ENCODE results near the gene TFF3. TPM values are rescaled to one million over a fixed set of nuclear protein-coding genes. Genes with fewer than 3 reads are reported as not detected.

Gene TFF3, protein sequence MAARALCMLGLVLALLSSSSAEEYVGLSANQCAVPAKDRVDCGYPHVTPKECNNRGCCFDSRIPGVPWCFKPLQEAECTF
- polyA plus RNA-seq (not detected in 2 replicates), polyA minus RNA-seq (not detected in 2 replicates)

GRCh38 chr21:42315296-42315891, at the start of gene TFF3:
Gene TFF3, minus strand, starts transcription at chr21:42315409. Its CDS starts 35 bp downstream, at chr21:42315374.
- H3K9me2 ChIP-seq (ENCODE audit: insufficient read depth, low read length) = no peaks in the 10 kb centered on the region
- no peak within 1 kb of the TSS for H2AFZ ChIP-seq (ENCODE audit: low read depth, low read length)
- no peak within 1 kb of the TSS for H3K4me2 ChIP-seq (ENCODE audit: low read length)
- H3K9me3 ChIP-seq (ENCODE audit: low read length) = no peaks in the 10 kb centered on the region
- H3K9ac ChIP-seq (ENCODE audit: low read length) = no peak within 1 kb of the TSS
- no peaks in the 10 kb centered on the region for H3F3A ChIP-seq (ENCODE audit: insufficient read depth, low read length, poor library complexity, severe bottlenecking)
- no peaks in the 10 kb centered on the region for H3K79me2 ChIP-seq (replicated peaks; ENCODE audit: insufficient read depth, low read length)
- no peak within 1 kb of the TSS for H3K27ac ChIP-seq (ENCODE audit: low read length)
- no peak for TF ChIP-seq POLR2AphosphoS5 (IDR thresholded peaks at IDR 0.05)
- TF ChIP-seq EZH2 (IDR thresholded peaks at IDR 0.05; ENCODE audit: borderline replicate concordance, insufficient read depth, low read length, poor library complexity, severe bottlenecking) = no peak
- TF ChIP-seq RAD21 (conservative IDR thresholded peaks at IDR 0.05) = no peak
- no peak for TF ChIP-seq REST (IDR thresholded peaks at IDR 0.05; ENCODE audit: borderline replicate concordance)
- no peaks in the 10 kb centered on the region for H3K27me3 ChIP-seq (ENCODE audit: insufficient read depth, low read depth, low read length)
- no peaks in the 10 kb centered on the region for H4K20me1 ChIP-seq (ENCODE audit: insufficient read depth)
- no peak within 1 kb of the TSS for H3K4me3 ChIP-seq (ENCODE audit: low read length)
- no peaks in the 10 kb centered on the region for H3K36me3 ChIP-seq (ENCODE audit: insufficient read depth, low read length)

GRCh38 chr21:42364304-42364865, 49.2 kb upstream of the TFF3 start:
- Histone ChIP-seq H4K20me1 (ENCODE audit: insufficient read depth) (no peaks in the 10 kb centered on the region), H3K27ac (ENCODE audit: low read length) (no peak overlapping the region), H3K9ac (ENCODE audit: low read length) (no peak overlapping the region), H3K9me2 (ENCODE audit: insufficient read depth, low read length) (no peaks in the 10 kb centered on the region), H3K9me3 (ENCODE audit: low read length) (no peaks in the 10 kb centered on the region), H3K79me2 (replicated peaks; ENCODE audit: insufficient read depth, low read length) (no peaks in the 10 kb centered on the region), H3K4me2 (ENCODE audit: low read length) (no peak overlapping the region), H2AFZ (ENCODE audit: low read depth, low read length) (no peak overlapping the region), H3K27me3 (ENCODE audit: insufficient read depth, low read depth, low read length) (no peaks in the 10 kb centered on the region), H3K36me3 (ENCODE audit: insufficient read depth, low read length) (no peaks in the 10 kb centered on the region), H3K4me3 (ENCODE audit: low read length) (no peak overlapping the region), H3F3A (ENCODE audit: insufficient read depth, low read length, poor library complexity, severe bottlenecking) (no peaks in the 10 kb centered on the region)
- no peak for TF ChIP-seq TAF1 (IDR thresholded peaks at IDR 0.05; ENCODE audit: low read depth)
- no peak for TF ChIP-seq POLR2AphosphoS5 (IDR thresholded peaks at IDR 0.05)
- TF ChIP-seq EP300 (conservative IDR thresholded peaks at IDR 0.05; ENCODE audit: poor library complexity, severe bottlenecking) = no peak
- no peak for TF ChIP-seq CTCF (IDR thresholded peaks at IDR 0.05; ENCODE audit: poor library complexity, severe bottlenecking)
- TF ChIP-seq SMC3 (conservative IDR thresholded peaks at IDR 0.05; ENCODE audit: poor library complexity) = no peak
- TF ChIP-seq REST (IDR thresholded peaks at IDR 0.05; ENCODE audit: borderline replicate concordance) = no peak
- no peak for TF ChIP-seq RAD21 (conservative IDR thresholded peaks at IDR 0.05)
- no peak for TF ChIP-seq EZH2 (IDR thresholded peaks at IDR 0.05; ENCODE audit: borderline replicate concordance, insufficient read depth, low read length, poor library complexity, severe bottlenecking)
- TF ChIP-seq MXI1 (conservative IDR thresholded peaks at IDR 0.05; ENCODE audit: poor library complexity, severe bottlenecking) = no peak

All from neural cell (in vitro differentiated cells).